OCI-LY1 (cell line): ENCODE results near the gene MPPED1.

Source experiments
- H2AFZ ChIP-seq: fragments of 200-600 bp; sonication (generic), shearing (Covaris generic); 2 replicates; pipeline ENCODE4 v1.6.0; 2014; ENCODE audit warnings: antibody characterized with exemption, mild to moderate bottlenecking, low read length
- H3F3A ChIP-seq: fragments of 200-600 bp; sonication (generic), shearing (Covaris generic); 2 replicates; pipeline ENCODE4 v1.6.0; 2014; ENCODE audit warnings: mild to moderate bottlenecking, antibody characterized with exemption, low read length, moderate library complexity; ENCODE audit not compliant: insufficient read depth
- H3K27ac ChIP-seq: fragments of 200-600 bp; sonication (generic); 2 replicates; pipeline ENCODE4 v1.5.1; 2014; ENCODE audit warnings: low read length, mixed run types, mild to moderate bottlenecking, low read depth; ENCODE audit not compliant: poor library complexity, severe bottlenecking
- H3K27me3 ChIP-seq: fragments of 200-600 bp; sonication (generic); 2 replicates; pipeline ENCODE4 v1.6.0; 2014; ENCODE audit warnings: antibody characterized with exemption, mild to moderate bottlenecking, low read length, moderate library complexity; ENCODE audit not compliant: insufficient read depth
- H3K36me3 ChIP-seq: fragments of 200-600 bp; sonication (generic); 2 replicates; pipeline ENCODE4 v1.6.1; 2014; ENCODE audit warnings: mild to moderate bottlenecking, antibody characterized with exemption, low read length, moderate library complexity, mixed read lengths; ENCODE audit not compliant: insufficient read depth
- H3K4me1 ChIP-seq: fragments of 200-600 bp; sonication (generic); 2 replicates; pipeline ENCODE4 v1.5.1; 2014; ENCODE audit warnings: mild to moderate bottlenecking, low read length, moderate library complexity; ENCODE audit not compliant: insufficient read depth, severe bottlenecking
- H3K4me2 ChIP-seq: fragments of 200-600 bp; sonication (generic), shearing (Covaris generic); 2 replicates; pipeline ENCODE4 v1.6.1; 2014; ENCODE audit warnings: low read length
- H3K4me3 ChIP-seq: fragments of 200-600 bp; sonication (generic); 2 replicates; pipeline ENCODE4 v1.5.1; 2014; ENCODE audit warnings: low read length, low read depth, mild to moderate bottlenecking, mixed read lengths; ENCODE audit not compliant: poor library complexity, severe bottlenecking
- H3K79me2 ChIP-seq: fragments of 200-600 bp; shearing (Covaris generic); 2 replicates; pipeline ENCODE4 v1.6.1; 2016; ENCODE audit warnings: mixed run types, low read length, mixed read lengths; ENCODE audit not compliant: insufficient read depth
- H3K9ac ChIP-seq: fragments of 200-600 bp; sonication (generic), shearing (Covaris generic); 2 replicates; pipeline ENCODE4 v1.6.1; 2014; ENCODE audit warnings: mild to moderate bottlenecking, low read length, mixed read lengths
- H3K9me2 ChIP-seq: fragments of 200-600 bp; sonication (generic), shearing (Covaris generic); 2 replicates; pipeline ENCODE4 v1.6.1; 2014; ENCODE audit warnings: low read depth, mild to moderate bottlenecking, low read length, mixed read lengths
- H3K9me3 ChIP-seq: fragments of 200-600 bp; shearing (Covaris generic); 2 replicates; pipeline ENCODE4 v1.6.1; 2014; ENCODE audit warnings: low read length, mixed read lengths
- H4K20me1 ChIP-seq: fragments of 200-600 bp; sonication (generic), shearing (Covaris generic); 2 replicates; pipeline ENCODE4 v1.6.0; 2016; ENCODE audit warnings: mild to moderate bottlenecking, low read length; ENCODE audit not compliant: insufficient read depth
- CTCF ChIP-seq: fragments of 200-600 bp; sonication (generic), shearing (Covaris generic); IDR thresholded peaks from 2 replicates; pipeline ENCODE4 v1.5.1; 2017; ENCODE audit warnings: mild to moderate bottlenecking, antibody characterized with exemption, low read length, moderate library complexity, mixed read lengths
- EZH2 ChIP-seq: fragments of 200-600 bp; sonication (generic), shearing (Covaris generic); IDR thresholded peaks from 2 replicates; pipeline ENCODE4 v1.8.0; 2017; ENCODE audit warnings: borderline replicate concordance, mixed run types, mild to moderate bottlenecking, antibody characterized with exemption, low read length, moderate library complexity, mixed read lengths

MPPED1 gene

DNA sequence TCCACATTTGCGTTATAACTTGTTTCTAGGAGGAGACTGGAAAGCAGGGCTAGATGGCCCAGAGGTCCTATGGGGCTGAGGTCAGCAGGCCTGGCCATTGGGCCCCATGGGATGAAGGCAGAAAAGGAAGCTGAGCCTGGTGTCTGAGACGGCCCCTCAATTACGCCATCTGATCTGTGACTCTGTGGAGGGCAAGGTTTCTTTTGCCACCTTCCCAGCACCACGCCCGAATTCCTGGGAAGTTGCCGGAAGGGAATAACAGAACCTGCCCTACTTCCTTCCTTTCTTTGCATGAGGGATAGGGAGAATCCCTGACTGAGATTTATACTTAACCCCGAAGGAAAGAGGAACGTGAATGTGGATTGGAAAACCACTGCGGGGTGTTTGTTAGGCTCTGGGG lies 118.1 kb downstream of the MPPED1 start:
- TF ChIP-seq EZH2: no peak
- TF ChIP-seq CTCF: no peak
- Histone ChIP-seq H3K9me3 (no peaks in the 10 kb centered on the region), H3K36me3 (no peaks in the 10 kb centered on the region), H3F3A (no peaks in the 10 kb centered on the region), H3K4me3 (no peak overlapping the region), H3K9me2 (no peaks in the 10 kb centered on the region), H3K79me2 (no peaks in the 10 kb centered on the region), H3K27me3 (no peaks in the 10 kb centered on the region), H4K20me1 (no peaks in the 10 kb centered on the region), H3K27ac (no peak overlapping the region), H3K4me2 (no peak overlapping the region), H2AFZ (no peak overlapping the region), H3K9ac (no peak overlapping the region), H3K4me1 (no peaks in the 10 kb centered on the region)

GRCh38 chr22:43530349-43531201 lies 118.8 kb downstream of the MPPED1 start:
- H3K79me2 ChIP-seq: no peaks in the 10 kb centered on the region
- H3K9me3 ChIP-seq: no peaks in the 10 kb centered on the region
- H3K27me3 ChIP-seq: no peaks in the 10 kb centered on the region
- no peaks in the 10 kb centered on the region for H3K36me3 ChIP-seq
- H3F3A ChIP-seq: no peaks in the 10 kb centered on the region
- H3K4me3 ChIP-seq: no peak overlapping the region
- H3K4me2 ChIP-seq: no peak overlapping the region
- no peak overlapping the region for H2AFZ ChIP-seq
- H4K20me1 ChIP-seq: no peaks in the 10 kb centered on the region
- no peak overlapping the region for H3K27ac ChIP-seq
- H3K9ac ChIP-seq: no peak overlapping the region
- no peaks in the 10 kb centered on the region for H3K9me2 ChIP-seq
- TF ChIP-seq EZH2: no peak
- TF ChIP-seq CTCF: no peak
- H3K4me1 ChIP-seq: no peaks in the 10 kb centered on the region

GRCh38 chr22:43531651-43532050 lies 119.8 kb downstream of the MPPED1 start:
- no peak for TF ChIP-seq EZH2
- TF ChIP-seq CTCF: no peak
- no peaks in the 10 kb centered on the region for H3K36me3 ChIP-seq
- H3K79me2 ChIP-seq: no peaks in the 10 kb centered on the region
- H3K9ac ChIP-seq: no peak overlapping the region
- no peaks in the 10 kb centered on the region for H3F3A ChIP-seq
- H2AFZ ChIP-seq: no peak overlapping the region
- H3K27ac ChIP-seq: no peak overlapping the region
- H3K4me3 ChIP-seq: no peak overlapping the region
- H3K27me3 ChIP-seq: no peaks in the 10 kb centered on the region
- no peaks in the 10 kb centered on the region for H3K9me3 ChIP-seq
- no peaks in the 10 kb centered on the region for H3K9me2 ChIP-seq
- H3K4me2 ChIP-seq: no peak overlapping the region
- H4K20me1 ChIP-seq: no peaks in the 10 kb centered on the region
- no peaks in the 10 kb centered on the region for H3K4me1 ChIP-seq
